Measurements from ENCODE around the gene ABHD2. TPM values are rescaled to one million over a fixed set of nuclear protein-coding genes. Genes with fewer than 3 reads are reported as not detected.

Gene ABHD2
- total RNA-seq, 2 experiments from 2014 or later = 53.3 to 58.1 TPM

DNA sequence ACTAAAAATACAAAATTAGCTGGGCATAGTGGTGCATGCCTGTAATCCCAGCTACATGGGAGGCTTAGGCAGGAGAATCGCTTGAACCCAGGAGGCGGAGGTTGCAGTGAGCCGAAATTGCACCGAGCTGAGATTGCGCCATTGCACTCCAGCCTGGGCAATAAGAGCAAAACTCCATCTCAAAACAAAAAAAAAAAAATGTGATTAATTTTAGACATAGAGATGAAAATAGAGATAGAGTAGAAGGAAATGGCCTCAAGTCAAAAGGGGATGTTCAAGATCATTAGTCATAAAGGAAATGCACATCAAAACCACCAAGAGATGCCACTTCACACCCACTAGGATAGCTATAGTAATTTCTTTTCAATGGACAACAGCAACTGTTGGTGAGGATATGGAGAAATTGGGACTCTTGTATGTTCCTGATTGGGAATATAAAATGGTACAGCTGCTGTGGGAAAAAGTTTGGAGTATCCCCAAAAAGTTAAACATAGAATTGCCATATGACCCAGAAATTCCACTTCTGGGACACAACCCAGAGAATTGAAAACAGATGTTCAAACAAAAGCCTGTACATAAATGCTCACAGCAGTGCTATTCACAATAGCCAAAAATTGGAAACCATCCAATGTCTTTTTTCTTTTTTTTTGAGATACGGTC lies 55.4 kb downstream of the ABHD2 start:
- Mint-ChIP-seq H3K36me3 (peaks cover 8% of the 10 kb centered on the region), H3K4me3 (no peak overlapping the region), H3K27me3 (no peaks in the 10 kb centered on the region), H3K9me3 (ENCODE audit: low read depth) (no peaks in the 10 kb centered on the region), H3K27ac (peak overlapping the region; percentile 19), H3K4me1 (peaks cover 33% of the 10 kb centered on the region)
- CTCF ChIA-PET = interaction anchor here (0.6 to 3.3 kb wide), 4 partner anchors 14 to 245 kb away, joined by 4 to 19 read pairs (median 9); no protein-coding TSS in a partner anchor
- peak; percentile 88 for ATAC-seq
- no peak for DNase-seq

DNA sequence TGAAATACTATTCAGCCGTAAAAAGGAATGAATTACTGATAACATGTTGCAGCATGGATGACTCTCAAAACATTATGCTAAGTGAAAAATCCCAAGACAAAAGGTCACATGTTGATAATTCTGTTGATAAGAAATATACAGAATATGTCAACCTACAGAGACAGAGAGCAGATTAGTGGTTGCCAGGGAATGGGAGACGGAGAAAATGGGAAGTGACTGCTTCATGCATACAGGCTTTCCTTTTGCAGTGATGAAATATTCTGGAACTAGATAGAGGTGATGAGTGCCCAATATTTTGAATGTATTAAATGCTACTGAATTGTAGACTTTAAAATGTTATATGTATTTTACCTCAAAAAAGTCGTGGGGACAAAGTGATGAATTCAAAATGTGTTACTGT lies 56.2 kb downstream of the ABHD2 start:
- H3K36me3 Mint-ChIP-seq = peaks cover 8% of the 10 kb centered on the region
- DNase-seq = no peak
- CTCF ChIA-PET = interaction anchor here (0.6 to 2.6 kb wide), 2 partner anchors 87 to 246 kb away, joined by 4 to 14 read pairs; no protein-coding TSS in a partner anchor
- ATAC-seq = no peak
- H3K27me3 Mint-ChIP-seq = no peaks in the 10 kb centered on the region
- H3K4me1 Mint-ChIP-seq = peaks cover 31% of the 10 kb centered on the region
- no peak overlapping the region for H3K4me3 Mint-ChIP-seq
- no peak overlapping the region for H3K27ac Mint-ChIP-seq
- H3K9me3 Mint-ChIP-seq (ENCODE audit: low read depth) = no peaks in the 10 kb centered on the region

DNA sequence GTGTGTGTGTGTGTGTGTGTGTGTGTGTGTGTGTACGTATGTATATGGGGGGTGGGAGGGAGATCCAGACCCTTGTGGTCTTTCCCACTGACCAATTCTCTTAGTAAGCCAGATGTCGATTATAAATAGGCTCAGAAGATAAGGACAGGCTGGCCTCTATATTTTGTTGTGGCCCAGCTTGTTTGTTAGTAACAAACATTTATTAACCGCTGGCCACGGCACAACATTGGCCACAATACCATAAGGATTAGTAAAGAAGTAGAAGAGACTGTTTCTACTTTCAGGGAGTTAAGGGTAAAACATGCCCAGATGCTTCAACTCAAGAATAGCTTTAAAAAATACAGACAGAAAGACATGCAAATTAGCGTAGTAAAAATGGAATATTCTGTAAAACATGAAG lies 58.1 kb downstream of the ABHD2 start:
- Mint-ChIP-seq H3K4me1 (peaks cover 28% of the 10 kb centered on the region), H3K27me3 (no peaks in the 10 kb centered on the region), H3K36me3 (peaks cover 7% of the 10 kb centered on the region), H3K9me3 (ENCODE audit: low read depth) (no peaks in the 10 kb centered on the region), H3K4me3 (no peak overlapping the region), H3K27ac (no peak overlapping the region)
- ATAC-seq (no peak), DNase-seq (no peak)
- CTCF ChIA-PET = interaction anchor here (0.9 to 1.9 kb wide), 8 partner anchors 13 to 60 kb away, joined by 3 to 11 read pairs (median 3); no protein-coding TSS in a partner anchor

DNA sequence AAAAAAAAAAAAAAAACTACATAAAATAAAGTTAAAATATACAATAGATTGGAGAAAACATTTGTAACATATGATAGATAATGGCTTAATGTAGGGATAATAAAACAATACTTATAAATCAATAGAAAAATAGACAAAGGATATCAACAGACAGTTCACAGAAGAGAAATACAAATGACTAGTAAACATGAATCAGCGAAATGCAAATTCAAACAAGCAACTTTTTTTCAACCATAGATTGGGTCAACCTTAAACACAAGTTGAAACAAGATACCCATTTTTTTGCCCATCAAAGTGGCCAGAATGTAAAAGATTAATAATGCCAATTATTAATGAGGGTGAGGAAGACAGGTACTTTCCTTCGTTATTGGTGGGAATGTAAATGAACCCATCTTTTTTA lies 59.9 kb downstream of the ABHD2 start:
- no peak overlapping the region for H3K4me3 Mint-ChIP-seq
- H3K4me1 Mint-ChIP-seq = peaks cover 20% of the 10 kb centered on the region
- H3K36me3 Mint-ChIP-seq = peaks cover 15% of the 10 kb centered on the region
- no peak for DNase-seq
- H3K27me3 Mint-ChIP-seq = no peaks in the 10 kb centered on the region
- CTCF ChIA-PET = no interaction called here
- ATAC-seq = no peak
- H3K27ac Mint-ChIP-seq = no peak overlapping the region
- no peaks in the 10 kb centered on the region for H3K9me3 Mint-ChIP-seq (ENCODE audit: low read depth)

DNA sequence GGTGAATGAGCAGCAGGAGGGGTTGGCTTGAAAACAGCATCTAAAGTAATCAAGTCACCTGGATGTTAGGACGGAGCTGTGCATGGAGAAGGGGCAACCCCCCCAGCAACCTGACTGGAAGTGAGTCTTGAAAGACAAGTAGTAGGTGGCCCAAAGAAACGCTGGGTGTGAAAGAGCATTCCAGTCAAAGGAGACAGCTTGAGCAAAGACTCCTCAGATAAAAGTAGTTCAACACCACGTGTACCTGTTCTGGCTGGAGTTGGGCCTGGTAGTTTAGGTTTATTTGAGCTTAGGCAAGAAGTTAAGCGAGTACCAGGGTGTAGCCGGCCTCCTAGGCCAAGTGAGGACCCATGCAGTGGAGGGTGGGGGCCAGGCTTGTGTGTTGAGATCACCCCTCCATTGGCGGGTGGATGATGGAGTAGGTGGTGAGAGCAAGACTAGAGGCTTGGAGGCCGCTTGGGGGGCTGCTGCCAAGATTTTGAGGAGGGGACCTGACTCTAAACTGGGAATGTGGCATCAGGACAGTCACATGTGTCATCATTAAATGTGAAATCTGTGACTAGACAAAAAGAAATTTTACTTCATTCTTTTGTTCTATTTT lies 61.3 kb downstream of the ABHD2 start:
- no peak for ATAC-seq
- DNase-seq = no peak
- Mint-ChIP-seq H3K9me3 (ENCODE audit: low read depth) (no peaks in the 10 kb centered on the region), H3K27ac (no peak overlapping the region), H3K27me3 (no peaks in the 10 kb centered on the region), H3K4me1 (peaks cover 11% of the 10 kb centered on the region), H3K36me3 (peaks cover 12% of the 10 kb centered on the region), H3K4me3 (no peak overlapping the region)
- CTCF ChIA-PET = interaction anchor here (0.7 to 2.2 kb wide), 4 partner anchors 22 to 92 kb away, joined by 3 to 10 read pairs (median 4); no protein-coding TSS in a partner anchor

DNA sequence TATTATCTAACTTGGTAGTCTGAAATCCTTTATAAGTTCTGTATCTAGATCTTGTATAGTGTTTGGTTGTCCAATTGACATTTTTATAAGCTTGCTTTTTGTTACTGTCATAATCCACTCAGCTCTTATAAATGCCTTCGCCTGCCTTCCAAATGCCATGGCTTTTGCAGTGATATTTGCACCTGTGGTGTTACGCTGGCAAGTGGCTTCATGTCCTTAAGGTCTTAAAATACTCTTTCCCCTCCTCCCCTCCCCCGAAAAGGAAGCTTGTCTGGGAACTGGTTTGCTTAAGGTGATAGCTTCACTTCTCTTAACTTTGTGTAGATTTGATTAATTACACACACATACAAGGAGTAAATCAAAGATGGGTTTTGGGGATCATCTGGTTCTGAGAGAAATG lies 62.0 kb downstream of the ABHD2 start:
- Mint-ChIP-seq H3K36me3 (peaks cover 14% of the 10 kb centered on the region), H3K4me1 (peaks cover 10% of the 10 kb centered on the region), H3K9me3 (ENCODE audit: low read depth) (no peaks in the 10 kb centered on the region), H3K27ac (no peak overlapping the region), H3K4me3 (no peak overlapping the region), H3K27me3 (no peaks in the 10 kb centered on the region)
- ATAC-seq = no peak
- no peak for DNase-seq
- CTCF ChIA-PET = interaction anchor here (0.7 to 2.2 kb wide), 4 partner anchors 21 to 93 kb away, joined by 3 to 10 read pairs (median 4); no protein-coding TSS in a partner anchor

DNA sequence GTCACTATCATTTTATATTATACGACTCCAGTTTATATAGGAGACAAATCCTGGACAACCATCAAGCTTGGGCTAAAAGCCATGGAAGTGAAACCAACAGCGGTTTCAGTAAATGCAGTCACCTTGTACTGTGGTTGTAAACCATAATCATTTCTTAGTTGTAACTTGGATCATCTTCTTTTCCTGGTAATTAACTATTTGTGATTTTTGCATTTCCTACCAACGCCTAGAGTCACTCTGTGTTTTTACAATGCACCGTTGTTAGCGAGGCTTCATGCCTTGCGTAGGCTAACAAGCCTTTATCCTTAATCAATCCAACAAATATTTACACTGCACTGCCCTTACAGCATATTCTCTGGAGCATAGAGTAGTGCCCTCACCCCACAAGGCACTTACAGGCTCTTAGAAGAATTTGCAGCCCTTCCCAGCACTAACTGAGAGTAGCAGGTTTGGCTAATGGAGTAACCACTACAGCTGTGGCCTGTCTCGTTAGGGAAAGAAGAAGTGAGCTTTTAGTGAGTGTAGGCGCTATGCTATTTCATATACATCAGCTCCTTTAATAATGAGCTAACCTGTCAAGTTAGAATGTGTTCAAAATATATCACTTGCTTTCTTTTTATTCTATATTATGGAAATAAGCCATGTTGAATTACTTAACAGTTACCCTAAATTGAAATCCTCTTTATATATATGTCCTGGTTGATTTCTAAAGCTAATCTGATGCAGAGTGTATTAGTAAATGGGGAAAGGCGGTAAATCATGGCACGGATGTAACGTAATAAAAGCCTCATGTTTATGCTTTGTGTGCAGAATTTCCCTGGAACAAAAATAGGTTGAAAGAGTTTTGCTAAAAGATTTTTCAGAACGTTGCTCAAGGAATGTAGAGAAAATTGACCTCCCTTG lies 62.8 kb downstream of the ABHD2 start:
- peaks cover 9% of the 10 kb centered on the region for H3K4me1 Mint-ChIP-seq
- no peaks in the 10 kb centered on the region for H3K9me3 Mint-ChIP-seq (ENCODE audit: low read depth)
- CTCF ChIA-PET = interaction anchor here (0.9 to 2.2 kb wide), 6 partner anchors 20 to 247 kb away, joined by 3 to 10 read pairs (median 4); no protein-coding TSS in a partner anchor
- DNase-seq (no peak), ATAC-seq (no peak)
- no peak overlapping the region for H3K4me3 Mint-ChIP-seq
- no peaks in the 10 kb centered on the region for H3K27me3 Mint-ChIP-seq
- H3K27ac Mint-ChIP-seq = no peak overlapping the region
- H3K36me3 Mint-ChIP-seq = peaks cover 19% of the 10 kb centered on the region

DNA sequence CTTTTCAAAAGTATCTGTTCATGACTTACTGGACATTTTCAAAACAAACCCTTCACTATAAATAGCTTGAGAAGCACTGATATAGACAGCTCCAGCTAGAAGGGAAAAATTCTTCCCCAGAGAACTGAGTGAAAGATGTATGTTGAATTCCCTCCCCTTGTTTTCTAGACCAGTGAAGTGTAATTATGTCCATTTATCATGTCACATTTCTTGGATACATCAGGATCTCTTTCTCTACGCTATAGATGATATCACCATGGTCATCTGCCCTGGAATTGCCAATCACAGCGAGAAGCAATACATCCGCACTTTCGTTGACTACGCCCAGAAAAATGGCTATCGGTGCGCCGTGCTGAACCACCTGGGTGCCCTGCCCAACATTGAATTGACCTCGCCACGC lies 66.9 kb downstream of the ABHD2 start:
- no peak for DNase-seq
- Mint-ChIP-seq H3K36me3 (peaks cover 23% of the 10 kb centered on the region), H3K27ac (no peak overlapping the region), H3K27me3 (no peaks in the 10 kb centered on the region), H3K4me1 (peaks cover 9% of the 10 kb centered on the region), H3K9me3 (ENCODE audit: low read depth) (no peaks in the 10 kb centered on the region), H3K4me3 (no peak overlapping the region)
- no peak for ATAC-seq
- CTCF ChIA-PET = interaction anchor here (0.8 kb wide), 1 partner anchor 17 kb away, joined by 3 read pairs; no protein-coding TSS in a partner anchor

DNA sequence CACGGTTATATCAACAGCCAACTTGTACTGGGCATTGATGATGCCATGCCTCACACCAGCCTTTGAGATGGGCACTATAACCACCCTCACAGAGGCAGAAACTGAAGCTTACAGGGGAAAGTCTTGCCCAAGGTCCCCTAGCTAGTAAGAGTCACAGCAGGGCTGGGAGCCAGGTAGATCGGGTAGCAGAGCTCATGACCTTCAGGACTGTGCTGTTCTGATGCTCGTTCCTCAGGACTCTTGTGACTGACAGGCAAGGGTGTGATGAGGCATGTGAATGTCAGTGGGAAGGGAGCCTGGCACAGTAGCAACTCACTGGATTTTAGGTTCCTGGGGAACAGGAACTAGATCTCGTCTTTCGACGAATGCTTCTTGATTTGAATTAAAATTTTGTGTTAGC lies 67.4 kb downstream of the ABHD2 start:
- H3K27me3 Mint-ChIP-seq = no peaks in the 10 kb centered on the region
- CTCF ChIA-PET = no interaction called here
- peaks cover 6% of the 10 kb centered on the region for H3K4me1 Mint-ChIP-seq
- peaks cover 23% of the 10 kb centered on the region for H3K36me3 Mint-ChIP-seq
- H3K4me3 Mint-ChIP-seq = no peak overlapping the region
- H3K9me3 Mint-ChIP-seq (ENCODE audit: low read depth) = no peaks in the 10 kb centered on the region
- DNase-seq (no peak), ATAC-seq (no peak)
- H3K27ac Mint-ChIP-seq = no peak overlapping the region

DNA sequence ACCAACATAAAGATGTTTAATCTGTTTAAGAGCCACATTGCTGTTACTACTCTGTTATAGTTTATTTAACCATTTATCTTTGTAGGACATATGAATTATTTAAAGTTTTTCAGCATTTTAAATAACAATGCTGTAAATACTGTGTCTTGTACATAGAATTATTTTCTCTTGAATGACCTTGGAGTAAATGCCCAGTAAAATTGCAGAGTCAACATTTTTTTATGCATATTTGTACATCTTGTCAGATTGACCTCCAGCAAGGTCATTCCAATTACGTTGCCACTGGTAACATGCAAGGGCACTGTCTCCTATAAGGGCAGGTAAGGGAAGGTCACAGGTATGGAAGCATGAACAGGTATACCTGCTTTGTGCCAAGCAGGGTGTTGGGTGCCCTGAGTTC lies 68.8 kb downstream of the ABHD2 start:
- Mint-ChIP-seq H3K4me3 (no peak overlapping the region), H3K4me1 (peaks cover 6% of the 10 kb centered on the region), H3K36me3 (peaks cover 17% of the 10 kb centered on the region), H3K27me3 (no peaks in the 10 kb centered on the region), H3K27ac (no peak overlapping the region), H3K9me3 (ENCODE audit: low read depth) (no peaks in the 10 kb centered on the region)
- CTCF ChIA-PET = no interaction called here
- DNase-seq (no peak), ATAC-seq (no peak)

DNA sequence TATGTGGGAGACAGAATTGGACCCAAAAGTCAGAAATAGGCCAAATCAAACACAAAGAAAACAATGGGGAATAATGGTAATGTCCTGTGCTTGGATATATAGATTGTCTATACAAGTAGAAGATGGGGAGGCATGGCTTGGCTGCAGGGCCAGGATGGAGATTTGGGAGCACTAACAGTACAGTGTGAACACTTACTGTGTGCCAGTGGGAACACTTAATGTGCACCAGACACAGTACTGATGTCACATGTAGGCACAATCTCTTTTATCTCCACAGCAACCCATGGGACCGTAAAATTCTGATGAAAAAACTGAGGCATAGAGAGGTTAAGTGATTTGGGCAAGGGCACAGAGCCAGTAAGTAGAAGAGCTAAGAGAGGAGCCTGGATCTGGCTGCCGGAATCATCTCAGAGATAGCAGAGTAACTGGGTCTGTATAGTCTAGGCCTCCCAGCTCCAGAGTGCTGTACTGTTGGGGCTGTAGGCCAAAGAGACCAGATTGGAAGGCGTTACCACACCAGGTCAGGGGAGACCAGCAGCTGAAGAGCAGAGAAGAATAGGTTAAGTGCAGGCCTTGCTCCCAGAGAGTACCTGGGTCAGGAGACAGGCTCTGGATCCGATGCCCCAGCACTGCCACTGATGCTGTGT lies 69.8 kb downstream of the ABHD2 start:
- DNase-seq (no peak), ATAC-seq (no peak)
- peaks cover 15% of the 10 kb centered on the region for H3K36me3 Mint-ChIP-seq
- H3K9me3 Mint-ChIP-seq (ENCODE audit: low read depth) = no peaks in the 10 kb centered on the region
- H3K27ac Mint-ChIP-seq = no peak overlapping the region
- CTCF ChIA-PET = interaction anchor here (1.3 to 2.8 kb wide), 2 partner anchors 13 to 100 kb away, joined by 4 to 13 read pairs; no protein-coding TSS in a partner anchor
- H3K27me3 Mint-ChIP-seq = no peaks in the 10 kb centered on the region
- peaks cover 4% of the 10 kb centered on the region for H3K4me1 Mint-ChIP-seq
- H3K4me3 Mint-ChIP-seq = no peak overlapping the region

DNA sequence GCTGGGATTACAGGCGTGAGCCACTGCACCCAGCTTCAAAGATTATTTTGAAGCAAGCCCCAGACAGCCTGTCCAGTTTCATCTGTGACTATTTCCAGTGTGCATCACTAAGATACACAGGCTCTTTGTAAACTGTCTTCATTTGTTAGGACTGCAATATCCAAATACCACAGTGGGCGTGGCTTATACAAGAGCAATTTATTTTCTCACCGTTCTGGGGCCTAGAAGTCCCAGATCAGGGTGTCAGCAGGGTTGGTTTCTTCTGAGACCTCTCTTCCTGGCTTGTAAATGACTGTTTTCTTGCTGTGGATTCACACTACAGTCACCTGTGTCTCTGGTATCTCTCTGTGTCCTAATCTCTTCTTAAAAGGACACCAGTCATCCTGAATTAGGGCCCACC lies 73.4 kb downstream of the ABHD2 start:
- Mint-ChIP-seq H3K27me3 (no peaks in the 10 kb centered on the region), H3K4me1 (no peaks in the 10 kb centered on the region), H3K4me3 (no peak overlapping the region), H3K27ac (no peak overlapping the region), H3K9me3 (ENCODE audit: low read depth) (no peaks in the 10 kb centered on the region), H3K36me3 (peaks cover 2% of the 10 kb centered on the region)
- DNase-seq (no peak), ATAC-seq (no peak)
- CTCF ChIA-PET = interaction anchor here (1.8 kb wide), 1 partner anchor 104 kb away, joined by 4 read pairs; no protein-coding TSS in a partner anchor
